PC-3 (cell line): Measurements from ENCODE around the gene LIMS2. TPM values are rescaled to one million over a fixed set of nuclear protein-coding genes. Genes with fewer than 3 reads are reported as not detected.
A peak's percentile ranks its signal among the peaks of the same experiment; 100 is the strongest.

ENCODE experiments used
- ATAC-seq: fragments of 200-7000 bp; cut with Tn5 transposase; 2 replicates; pipeline ENCODE4 v1.9.1; 2020; ENCODE audit warnings: mild to moderate bottlenecking, moderate library complexity
- BruUV-seq: library from RNA; stranded (reverse); fragments of 400-500 nt; replicated peaks from 2 replicates; lab custom pipeline; 2021; lab: Mats Ljungman, UMichigan
- CTCF ChIA-PET: fragments of 300-600 bp; sonication (Branson Sonifier 250); formaldehyde crosslinking; loops from one replicate; lab custom pipeline; 2022; ENCODE audit warnings: antibody characterized with exemption; lab: Charles Lee
- POLR2A ChIA-PET: fragments of 300-600 bp; sonication (Branson Sonifier 250); formaldehyde crosslinking; loops from one replicate; lab custom pipeline; 2022; ENCODE audit warnings: antibody characterized with exemption; ENCODE audit not compliant: unreplicated experiment; lab: Charles Lee
- DNase-seq: peaks from one replicate; pipeline ENCODE4 v3.0.0-alpha.2; 2015
- H2AFZ ChIP-seq: fragments of 300-600 bp; sonication (generic); 2 replicates; pipeline ENCODE4 v1.6.0; 2016; ENCODE audit warnings: antibody characterized with exemption, low read length
- H3F3A ChIP-seq: fragments of 300-600 bp; sonication (generic); one replicate; pipeline ENCODE4 v1.6.0; 2017; ENCODE audit warnings: antibody characterized with exemption, low read length, control low read depth, mild to moderate bottlenecking; ENCODE audit not compliant: unreplicated experiment
- H3K27ac ChIP-seq: fragments of 300-600 bp; sonication (generic); 2 replicates; pipeline ENCODE4 v1.5.1; 2016; ENCODE audit warnings: mild to moderate bottlenecking, low read length
- H3K27me3 ChIP-seq: fragments of 300-600 bp; sonication (generic); 2 replicates; pipeline ENCODE4 v1.6.1; 2016; ENCODE audit warnings: low read length, mixed read lengths
- H3K36me3 ChIP-seq: fragments of 300-600 bp; sonication (generic); 2 replicates; pipeline ENCODE4 v1.6.1; 2016; ENCODE audit warnings: low read depth, mixed run types, low read length, mixed read lengths
- H3K4me1 ChIP-seq: fragments of 300-600 bp; sonication (generic); 2 replicates; pipeline ENCODE4 v1.5.1; 2016; ENCODE audit warnings: low read length; ENCODE audit not compliant: insufficient read depth
- H3K4me2 ChIP-seq: fragments of 300-600 bp; sonication (generic); 2 replicates; pipeline ENCODE4 v1.6.0; 2016; ENCODE audit warnings: low read length
- H3K4me3 ChIP-seq: fragments of 300-600 bp; sonication (generic); 2 replicates; pipeline ENCODE4 v1.5.1; 2016; ENCODE audit warnings: mild to moderate bottlenecking, low read length, mixed read lengths
- H3K79me2 ChIP-seq: fragments of 300-600 bp; sonication (generic); 2 replicates; pipeline ENCODE4 v1.6.1; 2017; ENCODE audit warnings: low read length, mixed read lengths
- H3K9ac ChIP-seq: fragments of 300-600 bp; sonication (generic); 2 replicates; pipeline ENCODE4 v1.6.0; 2016; ENCODE audit warnings: mild to moderate bottlenecking, low read length
- H3K9me2 ChIP-seq: fragments of 300-600 bp; sonication (generic); replicated peaks from 2 replicates; pipeline ENCODE4 v1.6.1; 2016; ENCODE audit warnings: mixed run types, low read length, mixed read lengths
- H3K9me3 ChIP-seq: fragments of 300-600 bp; sonication (generic); 2 replicates; pipeline ENCODE4 v1.6.1; 2016; ENCODE audit warnings: low read length, mixed read lengths
- H4K20me1 ChIP-seq: fragments of 300-600 bp; sonication (generic); 2 replicates; pipeline ENCODE4 v1.6.1; 2016; ENCODE audit warnings: low read length, mixed read lengths
- CTCF ChIP-seq: fragments of 300-600 bp; sonication (generic); conservative IDR thresholded peaks from 2 replicates; pipeline ENCODE4 v1.5.1; 2017; ENCODE audit warnings: antibody characterized with exemption, low read depth, mild to moderate bottlenecking, low read length
- EZH2 ChIP-seq: fragments of 300-600 bp; sonication (generic); IDR thresholded peaks from one replicate; pipeline ENCODE4 v1.6.1; 2017; ENCODE audit warnings: antibody characterized with exemption, mild to moderate bottlenecking, low read length; ENCODE audit not compliant: unreplicated experiment
- EZH2phosphoT487 ChIP-seq: fragments of 300-600 bp; sonication (generic); IDR thresholded peaks from 2 replicates; pipeline ENCODE4 v1.6.1; 2018; ENCODE audit warnings: mild to moderate bottlenecking, antibody characterized with exemption, low read length, borderline replicate concordance
- intact Hi-C: fragments of 100-400 bp; cut with micrococcal nuclease; formaldehyde crosslinking; loops from 2 replicates; pipeline ENCODE4 v1.9.0; 2023
- total RNA-seq: library from RNA; depleted of rRNA; stranded (reverse); fragments of >200 nt; gene quantifications from 2 replicates; pipeline ENCODE4 v1.2.3, GENCODE V29; 2014

LIMS2 gene
- total RNA-seq, 1 experiment from 2014 or later, result 5.0 TPM

- H3K9ac ChIP-seq, result peak overlapping the region; percentile 85
- H2AFZ ChIP-seq, result peak overlapping the region; percentile 41; the same call in 1 of the 2 replicates
- H4K20me1 ChIP-seq, result peaks cover 11% of the 10 kb centered on the region; the same call in 1 of the 2 replicates
- H3K36me3 ChIP-seq, result peaks cover 10% of the 10 kb centered on the region; the same call in 1 of the 2 replicates
- CTCF ChIA-PET, result interaction anchor here (0.6 kb wide), 1 partner anchor 51 kb away, joined by 5 read pairs; no protein-coding TSS in a partner anchor
- H3K9me3 ChIP-seq, result no peaks in the 10 kb centered on the region
- H3K4me1 ChIP-seq, result peaks cover 38% of the 10 kb centered on the region
- no peaks in the 10 kb centered on the region for H3F3A ChIP-seq
- ATAC-seq, result peak; percentile 61
- no TSS peak for BruUV-seq
- peak overlapping the region; percentile 95 for H3K27ac ChIP-seq
- peaks cover 30% of the 10 kb centered on the region for H3K79me2 ChIP-seq
- H3K4me3 ChIP-seq, result peak overlapping the region; percentile 73
- intact Hi-C loops, result no loop called here
- TF ChIP-seq CTCF (no peak), EZH2 (no peak), EZH2phosphoT487 (no peak)
- POLR2A ChIA-PET, result interaction anchor here (0.6 kb wide), 2 partner anchors 20 to 108 kb away, joined by 3 to 4 read pairs; no protein-coding TSS in a partner anchor
- H3K4me2 ChIP-seq, result peak overlapping the region; percentile 95
- no peaks in the 10 kb centered on the region for H3K27me3 ChIP-seq
- H3K9me2 ChIP-seq, result no peaks in the 10 kb centered on the region
- DNase-seq, result peak; percentile 78
Observed at GRCh38 chr2:127701651-127702394, 26.5 kb upstream of the LIMS2 start.

GRCh38 chr2:127701193-127701650 is 25.9 kb upstream of the LIMS2 start, which contains the start of gene SFT2D3:
SFT2D3 (plus strand) TSS chr2:127701497; CDS start chr2:127701529, 32 bp downstream.
- peaks cover 44% of the 10 kb centered on the region for H3K4me1 ChIP-seq
- peak within 1 kb of the TSS; percentile 41 for H2AFZ ChIP-seq
- ATAC-seq, result peak; percentile 82
- peaks cover 11% of the 10 kb centered on the region; the same call in 1 of the 2 replicates for H4K20me1 ChIP-seq
- H3K27me3 ChIP-seq, result no peaks in the 10 kb centered on the region
- peak; percentile 91 for DNase-seq
- ChIA-PET CTCF (interaction anchor here (0.6 kb wide), 1 partner anchor 51 kb away, joined by 5 read pairs; no protein-coding TSS in a partner anchor), POLR2A (interaction anchor here (0.6 to 0.9 kb wide), 2 partner anchors 21 to 26 kb away, joined by 3 to 4 read pairs; partner anchors contain the start of gene LIMS2)
- no peaks in the 10 kb centered on the region for H3F3A ChIP-seq
- peak within 1 kb of the TSS; percentile 85 for H3K9ac ChIP-seq
- H3K36me3 ChIP-seq, result peaks cover 7% of the 10 kb centered on the region; the same call in 1 of the 2 replicates
- H3K79me2 ChIP-seq, result peaks cover 30% of the 10 kb centered on the region
- peak within 1 kb of the TSS; percentile 73 for H3K4me3 ChIP-seq
- H3K9me3 ChIP-seq, result no peaks in the 10 kb centered on the region
- peak within 1 kb of the TSS; percentile 95 for H3K27ac ChIP-seq
- TF ChIP-seq EZH2phosphoT487, result no peak
- TF ChIP-seq EZH2, result no peak
- TF ChIP-seq CTCF, result no peak
- H3K4me2 ChIP-seq, result peak within 1 kb of the TSS; percentile 95
- BruUV-seq, result no TSS peak
- H3K9me2 ChIP-seq, result no peaks in the 10 kb centered on the region
- intact Hi-C loops, result no loop called here
